NT2/D1 (cell line): ENCODE measurements around the gene BBS9.
"Not testable (repeated sequence)": the region's sequence is repeated elsewhere in the genome, so short reads cannot be mapped to it uniquely, and the experiment has no call there.

Experiments
- DNase-seq: peaks from one replicate; pipeline ENCODE4 v3.0.0-alpha.2; 2011; ENCODE audit warnings: low read depth, low spot score
- H3K27me3 ChIP-seq: 2 replicates; pipeline ENCODE4 v1.6.0; 2011; ENCODE audit warnings: mild to moderate bottlenecking; ENCODE audit not compliant: insufficient read length, insufficient read depth
- H3K36me3 ChIP-seq: 2 replicates; pipeline ENCODE4 v1.6.1; 2011; ENCODE audit warnings: mild to moderate bottlenecking, low read length, mixed read lengths; ENCODE audit not compliant: insufficient read depth, insufficient read length
- H3K4me1 ChIP-seq: 2 replicates; pipeline ENCODE4 v1.5.1; 2011; ENCODE audit not compliant: insufficient read depth, insufficient read length
- H3K4me3 ChIP-seq: 2 replicates; pipeline ENCODE4 v1.5.1; 2011; ENCODE audit warnings: low read depth; ENCODE audit not compliant: insufficient read length
- H3K9ac ChIP-seq: 2 replicates; pipeline ENCODE4 v1.6.0; 2011; ENCODE audit warnings: low read depth; ENCODE audit not compliant: insufficient read length
- H3K9me3 ChIP-seq: 2 replicates; pipeline ENCODE4 v1.5.1; 2011; ENCODE audit warnings: mild to moderate bottlenecking, low read length; ENCODE audit not compliant: insufficient read depth
- SUZ12 ChIP-seq: IDR thresholded peaks from 2 replicates; pipeline ENCODE4 v1.6.1; 2011; ENCODE audit not compliant: insufficient read length, insufficient read depth; ENCODE audit errors: extremely low read depth
- YY1 ChIP-seq: IDR thresholded peaks from 2 replicates; pipeline ENCODE4 v1.6.1; 2011; ENCODE audit not compliant: insufficient read length, insufficient read depth
- ZNF274 ChIP-seq: IDR thresholded peaks from 2 replicates; pipeline ENCODE4 v1.6.1; 2011; ENCODE audit warnings: mild to moderate bottlenecking, low read depth, low read length

BBS9 gene

DNA sequence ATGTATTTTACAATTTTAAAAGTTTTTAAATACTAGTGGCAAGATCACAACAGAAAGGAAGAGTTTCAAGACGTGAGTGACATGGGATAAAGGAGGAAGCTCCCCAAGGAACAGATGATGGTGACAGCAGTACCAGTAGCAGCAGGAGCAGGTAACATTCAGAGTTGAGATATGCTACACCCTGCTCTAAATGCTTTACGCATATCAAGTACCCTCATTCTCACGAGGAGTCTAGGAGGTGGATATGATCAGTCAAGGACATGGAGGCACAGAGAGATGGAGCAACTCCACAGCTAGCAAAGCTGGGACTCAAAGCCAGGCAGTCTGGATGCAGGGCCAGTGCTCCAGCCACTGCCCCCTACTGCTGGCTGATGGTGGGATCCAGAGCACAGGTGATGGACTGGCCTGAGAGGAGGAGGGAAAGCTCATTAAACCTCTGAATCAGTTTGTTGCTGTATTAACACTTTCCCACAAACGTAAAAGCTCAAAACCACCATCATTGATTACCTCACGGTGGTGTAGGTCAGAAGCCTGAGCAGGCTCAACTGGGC, 37.6 kb upstream of the BBS9 start:
- Histone ChIP-seq H3K4me3 (no peak overlapping the region), H3K36me3 (peaks cover 34% of the 10 kb centered on the region), H3K9ac (no peak overlapping the region), H3K4me1 (no peaks in the 10 kb centered on the region), H3K9me3 (no peaks in the 10 kb centered on the region), H3K27me3 (no peaks in the 10 kb centered on the region)
- TF ChIP-seq ZNF274 (no peak), YY1 (no peak), SUZ12 (no peak)
- DNase-seq = no peak

GRCh38 chr7:33093266-33093665, 36.1 kb upstream of the BBS9 start:
- TF ChIP-seq SUZ12 = no peak
- no peak for TF ChIP-seq ZNF274
- TF ChIP-seq YY1 = no peak
- Histone ChIP-seq H3K4me3 (no peak overlapping the region), H3K9me3 (no peaks in the 10 kb centered on the region), H3K4me1 (no peaks in the 10 kb centered on the region), H3K9ac (no peak overlapping the region), H3K36me3 (peaks cover 48% of the 10 kb centered on the region), H3K27me3 (no peaks in the 10 kb centered on the region)
- no peak for DNase-seq

DNA sequence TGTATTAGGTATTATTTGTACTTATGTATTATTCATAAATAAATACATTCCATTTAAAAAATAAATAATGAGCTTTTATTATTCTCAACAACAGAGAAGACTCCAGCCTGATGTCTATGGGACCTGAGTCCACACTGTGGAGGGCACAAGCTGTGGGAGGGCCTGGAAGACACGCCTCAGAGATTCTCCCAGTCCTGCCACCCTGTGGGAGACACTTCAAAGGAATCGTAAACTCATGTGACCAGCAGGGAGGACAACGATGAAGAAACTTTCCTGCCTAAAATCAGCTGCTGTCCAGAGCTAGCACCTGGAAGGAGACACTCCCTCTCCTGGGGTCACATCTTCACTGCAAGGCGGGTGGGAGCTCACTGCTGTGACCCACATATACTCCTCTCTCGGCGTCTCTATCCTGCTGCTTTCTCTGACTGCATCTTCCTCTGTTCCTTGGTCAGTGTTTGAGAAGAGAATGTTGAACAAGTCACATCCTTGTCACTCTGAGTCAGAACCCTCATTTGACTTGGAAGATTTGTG, 34.6 kb upstream of the BBS9 start:
- H3K36me3 ChIP-seq = peaks cover 62% of the 10 kb centered on the region

DNA sequence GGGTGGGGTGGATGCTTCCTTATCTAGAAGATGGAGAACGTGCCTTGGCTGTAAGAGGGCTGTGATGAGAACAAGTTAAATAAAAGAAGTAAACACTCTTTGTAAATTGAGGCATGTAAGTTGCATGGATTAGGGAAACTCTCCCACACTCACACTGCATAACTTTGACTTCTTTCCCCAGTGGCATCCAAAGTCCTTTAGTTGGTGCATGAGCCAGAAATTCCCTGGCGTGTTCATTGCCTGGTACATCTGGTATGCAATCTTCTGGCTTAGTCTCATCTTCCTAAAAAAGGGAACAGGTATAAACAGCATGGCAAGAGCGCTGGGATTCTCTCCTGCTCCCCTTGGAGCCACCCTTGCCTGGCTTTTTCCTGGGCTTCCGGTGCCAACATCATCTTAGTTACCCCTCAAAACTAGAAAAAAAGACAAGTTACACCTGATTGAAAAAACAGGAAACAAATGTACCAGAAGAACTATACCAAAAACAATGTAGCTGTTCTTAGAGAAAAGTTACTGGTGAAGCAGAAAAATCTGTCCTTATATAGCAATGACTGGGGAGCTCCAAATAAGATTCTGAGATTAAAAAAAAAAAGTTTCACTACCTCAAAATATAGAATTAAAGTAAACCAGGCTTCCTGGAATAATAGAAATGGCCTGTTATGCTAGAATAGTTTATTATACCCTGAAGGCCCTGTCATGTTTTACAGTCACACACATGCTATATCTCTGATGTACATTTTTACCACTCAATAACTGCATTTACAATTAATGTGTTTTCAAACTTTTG, 30.0 kb upstream of the BBS9 start:
- no peak for TF ChIP-seq ZNF274
- TF ChIP-seq SUZ12 = no peak
- TF ChIP-seq YY1 = no peak
- Histone ChIP-seq H3K9me3 (no peaks in the 10 kb centered on the region), H3K4me1 (no peaks in the 10 kb centered on the region), H3K4me3 (no peak overlapping the region), H3K9ac (no peak overlapping the region), H3K36me3 (peaks cover 79% of the 10 kb centered on the region), H3K27me3 (no peaks in the 10 kb centered on the region)
- DNase-seq = no peak

More for the DNA sequence above, 34.6 kb upstream of the BBS9 start:
- H3K9me3 ChIP-seq, H3K9ac ChIP-seq, H3K27me3 ChIP-seq, DNase-seq, H3K4me3 ChIP-seq, H3K4me1 ChIP-seq: not testable (repeated sequence)

DNA sequence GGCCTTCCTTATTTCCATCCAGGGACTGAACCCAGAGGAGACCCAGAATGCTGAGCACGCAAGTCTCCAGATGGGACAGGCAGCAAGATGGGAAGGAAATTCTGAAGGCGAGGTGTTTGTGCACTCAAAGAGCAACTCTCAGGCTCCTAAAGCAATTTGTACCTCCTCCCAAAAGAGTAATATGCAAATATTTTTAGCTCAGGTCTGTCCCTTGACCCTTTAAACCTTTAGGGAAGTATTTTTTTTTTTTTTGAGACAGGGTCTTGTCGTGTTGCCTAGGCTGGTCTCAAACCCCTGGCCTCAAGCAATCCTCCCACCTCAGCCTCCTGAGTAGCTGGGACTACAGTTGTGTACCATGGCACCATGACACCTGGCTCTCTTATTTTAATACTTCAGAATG, 28.6 kb upstream of the BBS9 start:
- no peaks in the 10 kb centered on the region for H3K4me1 ChIP-seq
- peaks cover 82% of the 10 kb centered on the region for H3K36me3 ChIP-seq
- H3K4me3 ChIP-seq = no peak overlapping the region
- no peak for DNase-seq
- TF ChIP-seq YY1 (no peak), ZNF274 (no peak), SUZ12 (no peak)
- no peaks in the 10 kb centered on the region for H3K9me3 ChIP-seq
- no peak overlapping the region for H3K9ac ChIP-seq
- no peaks in the 10 kb centered on the region for H3K27me3 ChIP-seq

DNA sequence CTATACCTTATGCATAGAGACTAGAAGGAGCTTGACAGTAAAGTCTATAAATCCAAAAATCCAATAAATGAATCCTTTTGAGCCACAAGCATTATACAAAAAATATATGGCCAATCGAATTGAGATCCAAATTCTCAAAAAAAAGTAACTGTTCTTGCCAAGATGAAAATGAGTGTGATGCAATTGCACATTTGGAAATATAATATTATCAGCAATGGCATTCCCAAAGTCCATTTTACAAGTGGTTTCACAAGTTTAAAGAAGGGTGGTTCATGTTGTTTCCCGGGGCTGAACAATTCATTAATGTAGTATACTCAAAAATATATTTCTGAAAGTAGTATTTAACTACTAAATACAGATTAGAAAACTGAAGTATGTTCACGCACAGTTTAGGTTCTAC, 27.5 kb upstream of the BBS9 start:
- H3K27me3 ChIP-seq = no peaks in the 10 kb centered on the region
- H3K4me1 ChIP-seq = no peaks in the 10 kb centered on the region
- DNase-seq = no peak
- H3K36me3 ChIP-seq = peaks cover 78% of the 10 kb centered on the region
- no peak overlapping the region for H3K4me3 ChIP-seq
- no peak overlapping the region for H3K9ac ChIP-seq
- no peak for TF ChIP-seq SUZ12
- H3K9me3 ChIP-seq = no peaks in the 10 kb centered on the region

GRCh38 chr7:33107136-33108066, 22.0 kb upstream of the BBS9 start:
- peak; percentile 56 for DNase-seq
- H3K9ac ChIP-seq = no peak overlapping the region

More at GRCh38 chr7:33107136-33108066, 22.0 kb upstream of the BBS9 start:
- Histone ChIP-seq H3K4me3 (no peak overlapping the region), H3K27me3 (peaks cover 5% of the 10 kb centered on the region), H3K36me3 (peaks cover 35% of the 10 kb centered on the region), H3K4me1 (no peaks in the 10 kb centered on the region), H3K9me3 (no peaks in the 10 kb centered on the region)
- TF ChIP-seq ZNF274 = no peak
- no peak for TF ChIP-seq YY1
- TF ChIP-seq SUZ12 = no peak
